Colon (tissue), 2 donors: ENCODE results near the gene MRPS27.

ENCODE experiments used
- FAIRE-seq: peaks from 2 replicates; lab custom pipeline; 2012; peaks lifted over from hg19 to GRCh38; lab: Jason Lieb, UNC
- donor health status: control.
- donor health status: control.

The MRPS27 gene

DNA sequence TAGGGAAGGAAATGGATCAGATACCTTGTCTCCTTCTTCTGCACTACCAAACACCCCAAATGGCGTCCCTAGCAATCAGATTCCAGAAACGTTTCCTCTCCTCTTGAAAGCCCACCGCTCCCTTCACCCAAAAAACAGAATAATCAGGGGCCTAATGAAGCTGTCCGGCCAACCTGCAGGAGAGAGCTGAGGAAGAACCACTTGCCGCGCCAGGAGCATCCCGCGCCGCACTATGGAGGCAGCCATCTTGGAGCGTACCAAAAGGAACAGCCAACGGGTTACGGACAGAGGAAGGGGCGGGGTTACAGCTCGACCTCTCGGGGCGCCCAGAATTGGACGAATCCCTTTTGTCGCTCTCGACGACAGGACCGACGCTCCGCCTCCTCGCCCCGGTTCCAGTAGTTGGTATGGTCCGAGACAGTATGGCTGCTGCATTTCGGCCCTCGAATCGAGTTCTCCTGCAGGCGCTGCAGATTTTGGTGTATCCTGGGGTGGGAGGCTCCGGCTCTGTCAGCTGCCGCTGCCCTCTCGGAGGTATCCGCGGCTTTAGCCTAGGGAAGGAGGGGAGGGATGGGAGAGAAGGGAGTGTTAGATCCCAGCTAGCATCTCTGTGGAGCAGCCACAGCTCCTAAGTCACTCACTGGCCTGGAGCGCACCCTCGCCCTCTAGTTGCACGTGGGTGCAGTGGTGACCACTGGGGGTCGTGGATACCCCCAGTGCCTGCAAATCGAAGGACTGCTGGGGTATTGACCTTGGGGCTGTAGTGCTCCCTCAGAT, at the start of gene MRPS27, which contains the start of gene PTCD2:
MRPS27 (minus strand) TSS at position 265 of the 777 bp plus-strand sequence; CDS start at position 246, 19 bp downstream.
PTCD2 (plus strand) TSS at position 398 of the 777 bp plus-strand sequence; CDS start at position 408, 10 bp downstream.
- FAIRE-seq, result peak; percentile 51

DNA sequence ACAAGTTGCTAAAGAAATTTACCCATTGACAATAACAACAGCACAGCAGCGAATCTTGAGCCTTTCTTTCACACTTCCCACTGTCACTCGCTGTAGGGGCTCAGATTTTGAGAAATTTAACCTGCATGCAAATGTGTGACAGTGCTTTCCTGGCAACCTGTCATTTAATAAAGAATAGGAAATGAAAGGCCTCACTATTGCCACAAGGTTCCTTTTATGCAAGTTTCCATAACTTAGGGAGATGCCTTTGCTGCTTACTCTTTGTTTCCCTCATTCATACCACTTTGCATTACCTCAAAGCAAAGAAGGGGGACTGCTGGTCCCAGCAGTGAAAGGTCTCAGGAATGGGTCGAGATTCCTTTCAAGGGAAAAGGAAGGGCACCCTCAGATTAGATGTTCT, 49.7 kb upstream of the MRPS27 start:
- no peak for FAIRE-seq

DNA sequence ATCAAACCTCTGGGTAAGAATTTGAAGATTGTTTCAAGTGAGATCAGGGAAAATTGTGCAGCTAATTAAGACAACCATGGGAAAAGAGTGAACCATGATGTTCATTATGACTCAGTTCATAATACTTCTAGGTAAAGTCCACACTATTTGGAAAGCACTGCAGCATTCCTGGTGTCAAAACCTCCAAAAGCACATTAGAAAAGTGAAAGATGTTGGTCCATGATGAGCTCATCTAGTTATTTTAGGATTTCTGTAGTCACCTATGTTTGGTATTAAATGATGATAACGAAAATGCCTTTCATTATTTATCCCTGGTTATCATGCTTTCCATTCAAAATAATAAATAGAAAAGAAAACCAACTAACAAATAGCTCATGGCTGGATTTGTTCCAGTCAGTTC, 49.3 kb upstream of the MRPS27 start:
- no peak for FAIRE-seq

DNA sequence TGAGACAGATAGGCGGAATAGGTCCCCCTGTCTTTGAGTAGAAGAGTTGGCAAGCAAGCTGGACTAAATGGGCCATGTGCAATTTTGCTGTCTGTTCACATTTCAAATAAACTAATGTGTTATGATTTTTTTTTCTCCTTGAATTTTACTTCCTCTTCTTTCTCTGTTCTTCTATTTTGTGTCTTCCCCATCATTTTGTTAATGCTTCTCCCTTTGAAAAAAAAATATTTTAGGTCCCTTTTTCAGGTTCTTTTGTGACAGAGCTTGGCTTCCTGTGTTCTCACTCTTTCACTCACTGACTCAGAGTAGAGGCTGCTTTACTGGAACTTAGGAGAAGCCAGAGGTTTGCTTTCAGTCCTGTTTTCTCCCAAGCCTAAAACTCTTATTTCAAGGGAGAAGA, 48.2 kb upstream of the MRPS27 start:
- no peak for FAIRE-seq

- no peak for FAIRE-seq
Observed at GRCh38 chr5:72366324-72366976, 46.4 kb upstream of the MRPS27 start.

DNA sequence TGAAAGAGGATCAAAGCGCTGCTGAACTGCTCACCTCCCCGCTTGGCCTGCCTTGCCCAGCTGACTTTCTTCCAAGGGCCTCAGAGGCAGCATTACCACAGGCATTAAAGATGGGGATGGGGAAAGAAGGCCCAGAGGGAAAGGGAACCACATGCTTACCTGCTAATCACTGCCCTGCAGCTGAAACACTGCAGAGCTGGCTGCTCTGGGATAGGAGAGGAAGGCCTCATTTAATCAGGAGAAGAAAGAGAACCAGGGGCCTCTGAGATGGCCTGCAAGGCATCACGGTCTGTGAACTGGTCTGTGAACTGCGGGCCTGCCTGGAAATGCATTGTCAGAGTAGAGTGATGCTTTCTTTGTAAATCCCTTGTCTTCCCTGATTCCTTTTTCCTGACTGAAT, 44.9 kb upstream of the MRPS27 start:
- no peak for FAIRE-seq

DNA sequence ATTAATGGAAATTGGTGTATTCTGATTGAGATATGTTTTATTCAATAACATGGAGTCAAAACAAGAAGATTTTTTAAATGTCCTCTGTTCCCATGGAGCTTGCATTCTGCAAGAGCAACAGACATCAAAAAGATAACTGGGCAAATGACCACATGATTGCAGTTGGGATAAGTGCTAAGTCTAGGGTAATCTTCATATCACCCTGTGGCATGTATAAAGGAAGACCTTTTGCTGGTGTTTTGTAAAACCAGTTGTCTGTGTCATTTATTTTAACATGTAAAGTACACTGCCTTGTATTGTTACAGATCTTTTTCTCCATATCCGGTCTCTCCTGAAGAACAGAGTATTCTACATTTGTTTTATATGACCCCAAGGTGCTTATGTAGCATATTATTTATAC, 44.1 kb upstream of the MRPS27 start:
- FAIRE-seq, result no peak

- FAIRE-seq, result no peak
Observed at GRCh38 chr5:72363166-72363802, 43.2 kb upstream of the MRPS27 start.

GRCh38 chr5:72359886-72360285, 39.8 kb upstream of the MRPS27 start:
- FAIRE-seq, result no peak

- FAIRE-seq, result no peak
Observed at GRCh38 chr5:72358925-72359324, 38.9 kb upstream of the MRPS27 start.

DNA sequence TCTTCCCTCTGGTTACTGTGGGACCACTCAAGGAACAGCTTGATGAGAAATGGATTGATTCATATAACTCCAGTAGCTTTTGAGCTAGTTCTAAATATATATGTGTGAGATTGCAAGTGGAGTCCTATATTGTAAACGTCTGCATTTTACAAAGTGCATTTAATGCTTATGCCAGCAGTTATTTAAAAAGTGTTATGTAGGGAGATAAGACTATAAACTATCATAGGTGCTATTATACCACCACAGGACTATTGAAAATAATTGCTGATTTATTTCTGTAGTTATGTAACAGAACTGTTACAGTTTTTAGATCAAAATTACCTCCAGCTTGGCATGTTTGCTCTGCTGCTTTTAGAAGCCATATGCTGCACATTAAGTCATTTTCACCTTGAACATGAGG, 36.3 kb upstream of the MRPS27 start:
- no peak for FAIRE-seq

DNA sequence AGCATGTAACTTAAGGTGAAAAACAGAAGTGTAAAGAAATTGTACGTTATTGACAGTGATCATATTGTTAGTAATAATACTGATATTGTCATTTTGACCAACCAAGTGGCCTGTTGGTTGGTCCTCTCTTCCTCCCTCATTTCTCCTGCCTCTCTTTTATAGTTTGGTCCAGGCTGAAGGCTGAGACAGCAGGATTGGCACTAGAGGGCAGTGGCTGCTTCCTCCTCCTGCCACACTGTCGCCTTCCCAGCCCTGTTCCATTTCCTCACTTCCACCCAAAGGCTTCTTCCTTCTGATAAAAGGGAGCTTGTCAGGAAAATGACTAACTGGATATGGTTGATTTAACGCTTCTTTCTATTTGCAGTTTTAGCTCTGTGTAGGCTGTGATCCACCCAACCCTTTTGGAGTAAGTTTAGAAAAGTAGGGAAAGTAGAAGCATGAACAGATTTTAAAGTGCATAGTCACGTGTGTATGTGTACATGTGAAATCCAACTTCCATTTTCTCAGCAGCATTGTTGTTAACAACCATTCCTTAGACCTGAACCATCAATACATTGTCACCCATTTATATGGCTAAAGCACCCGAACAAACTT, 35.8 kb upstream of the MRPS27 start:
- FAIRE-seq, result no peak

DNA sequence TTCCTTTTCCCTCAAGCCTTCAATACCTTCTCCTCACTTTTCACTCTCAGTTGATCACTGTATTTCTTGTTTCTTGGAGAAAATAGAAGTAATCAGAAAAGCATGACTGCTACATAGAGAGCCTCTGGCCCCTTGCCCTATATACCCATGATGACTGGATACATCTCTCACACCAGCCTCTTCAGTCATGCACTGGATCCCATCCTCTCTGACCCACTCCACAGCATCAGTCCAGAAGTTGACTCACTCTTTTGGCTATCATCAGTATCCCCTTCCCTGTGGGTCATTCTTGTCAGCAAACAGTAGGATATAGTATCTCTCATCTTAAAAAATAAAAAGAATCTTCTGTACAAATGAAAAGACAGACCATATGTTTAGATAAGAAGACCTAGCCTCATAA, 33.0 kb upstream of the MRPS27 start:
- no peak for FAIRE-seq

- FAIRE-seq, result no peak
Observed at GRCh38 chr5:72352616-72353015, 32.6 kb upstream of the MRPS27 start.

- FAIRE-seq, result no peak
Observed at GRCh38 chr5:72351376-72351775, 31.3 kb upstream of the MRPS27 start.

- FAIRE-seq, result no peak
Observed at GRCh38 chr5:72347801-72348308, 27.8 kb upstream of the MRPS27 start.

DNA sequence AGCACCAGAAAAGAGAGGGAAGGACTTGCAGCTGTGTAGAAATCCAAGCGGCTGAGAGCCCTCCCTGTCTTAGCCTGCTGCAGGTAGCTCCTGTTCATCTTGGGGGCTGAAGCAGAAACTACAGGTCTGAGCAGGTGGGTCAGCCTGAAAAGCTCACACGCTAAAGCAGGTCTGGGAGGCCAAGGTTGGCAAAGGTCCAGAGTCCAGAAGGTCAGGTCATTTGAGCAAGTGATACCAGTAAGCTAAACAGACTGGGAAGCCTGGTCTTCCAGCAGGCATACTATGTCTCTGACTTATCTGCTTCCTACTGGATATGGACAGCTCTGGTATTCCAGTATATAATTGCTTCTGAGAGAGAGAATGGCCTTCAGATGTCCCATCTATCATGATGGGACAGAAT, 26.4 kb upstream of the MRPS27 start:
- FAIRE-seq, result no peak

DNA sequence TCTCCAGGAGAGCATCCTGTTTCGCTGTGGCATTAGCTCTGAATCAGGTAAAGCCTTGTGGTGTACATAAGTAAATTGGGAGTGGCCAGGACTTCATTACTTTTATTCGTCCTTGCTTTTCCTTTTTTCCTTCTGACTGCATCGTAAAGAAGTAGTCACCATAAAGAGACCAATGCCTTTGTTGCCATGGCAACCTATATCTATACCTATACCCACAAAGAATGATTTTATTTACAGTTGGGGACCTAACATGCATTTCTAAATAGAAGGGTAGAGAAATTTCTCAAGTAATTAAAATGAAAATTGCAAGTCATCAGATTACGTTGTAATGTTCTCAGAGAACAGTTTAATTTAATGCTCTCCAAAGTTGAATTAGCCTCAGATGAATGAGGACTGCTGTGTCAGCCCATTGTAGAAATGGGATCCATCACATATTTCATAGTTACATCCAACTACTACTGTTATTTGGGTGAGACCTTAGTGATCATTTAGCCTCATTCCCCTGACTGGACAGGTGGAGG, 18.7 kb upstream of the MRPS27 start:
- no peak for FAIRE-seq

DNA sequence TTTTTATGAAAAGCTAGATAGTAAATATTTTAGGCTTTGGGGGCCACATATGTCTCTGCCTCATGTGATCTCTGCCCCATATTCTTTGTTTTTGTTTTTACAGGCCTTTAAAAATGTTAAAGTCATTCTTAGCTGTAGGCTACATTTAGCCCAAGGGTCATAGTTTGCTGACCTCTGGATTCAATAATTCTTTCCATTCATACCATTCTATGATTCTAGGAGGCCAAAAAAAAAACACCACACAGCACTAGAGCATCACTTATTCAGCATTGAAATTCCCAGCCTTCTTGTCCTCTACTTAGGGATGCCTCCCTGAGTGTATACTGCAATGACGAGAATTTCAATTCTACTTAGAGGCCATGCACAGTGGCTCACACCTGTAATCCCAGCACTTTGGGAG, 17.1 kb upstream of the MRPS27 start:
- FAIRE-seq, result no peak

GRCh38 chr5:72330712-72331111, 10.7 kb upstream of the MRPS27 start:
- FAIRE-seq, result no peak

- FAIRE-seq, result no peak
Observed at GRCh38 chr5:72328172-72328571, 8.1 kb upstream of the MRPS27 start.

GRCh38 chr5:72326306-72326649, 6.2 kb upstream of the MRPS27 start:
- no peak for FAIRE-seq
